GM12801 (cell line): ENCODE results near the gene TKFC.

Experiments used
- CTCF ChIP-seq: IDR thresholded peaks from one replicate; pipeline ENCODE4 v1.5.1; 2011; ENCODE audit warnings: control low read depth; ENCODE audit not compliant: insufficient read length; ENCODE audit errors: extremely low read depth

Gene TKFC

GRCh38 chr11:61356706-61357105 is 23.7 kb downstream of the TKFC start:
- TF ChIP-seq CTCF = no peak

- no peak for TF ChIP-seq CTCF
These were observed 24.3 kb downstream of the TKFC start for GRCh38 chr11:61357233-61357893.

- no peak for TF ChIP-seq CTCF
These were observed 24.8 kb downstream of the TKFC start for GRCh38 chr11:61357894-61358239.

DNA sequence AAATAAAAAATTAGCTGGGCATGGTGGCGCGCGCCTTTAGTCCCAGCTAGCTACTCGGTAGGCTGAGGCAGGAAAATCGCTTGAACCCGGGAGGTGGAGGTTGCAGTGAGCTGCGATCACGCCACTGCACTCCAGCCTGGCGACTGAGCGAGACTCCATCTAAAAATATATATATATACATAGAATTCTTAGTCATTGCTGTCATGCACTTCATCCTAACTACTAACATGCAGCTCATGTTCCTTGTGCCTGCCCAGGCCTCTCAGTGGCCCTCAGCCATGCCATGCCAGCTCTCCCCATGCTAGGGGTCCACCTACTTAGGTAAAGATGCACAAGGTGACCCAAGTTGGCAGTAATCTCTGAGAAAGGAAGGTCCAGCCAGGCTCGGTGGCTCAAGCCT is 25.5 kb downstream of the TKFC start:
- TF ChIP-seq CTCF = no peak

DNA sequence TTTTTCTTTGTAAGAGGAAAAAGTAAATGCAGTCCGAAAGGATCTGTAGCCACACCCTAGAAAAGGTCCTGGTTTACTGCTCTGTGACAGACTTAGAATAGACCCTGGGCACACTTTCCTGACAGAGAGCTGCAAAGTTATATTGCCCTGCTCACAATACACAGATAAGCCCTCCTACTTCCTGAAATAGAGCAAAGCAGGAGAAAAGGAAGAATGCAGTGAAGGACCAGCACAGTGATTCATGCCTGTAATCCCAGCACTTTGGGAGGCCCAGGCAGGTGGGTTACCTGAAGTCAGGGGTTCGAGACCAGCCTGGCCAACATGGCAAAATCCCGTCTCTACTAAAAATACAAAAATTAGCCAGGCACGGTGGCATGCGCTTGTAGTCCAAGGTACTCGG is 26.5 kb downstream of the TKFC start:
- no peak for TF ChIP-seq CTCF

GRCh38 chr11:61361237-61361740 is 28.3 kb downstream of the TKFC start:
- TF ChIP-seq CTCF = no peak

- no peak for TF ChIP-seq CTCF
These were observed 28.9 kb downstream of the TKFC start, which contains the start of the genes CYB561A3 and TMEM138 for GRCh38 chr11:61361741-61362541. Gene CYB561A3, minus strand, starts transcription at chr11:61361882. Its CDS starts 5,169 bp downstream, at chr11:61356713. Gene TMEM138, plus strand, starts transcription at chr11:61362374. Its CDS starts 2,017 bp downstream, at chr11:61364391.
